HCEC 1CT (cell line): ENCODE measurements around the gene SLC26A6.

Source experiments
- DNase-seq: peaks from one replicate; pipeline ENCODE4 v3.0.0-alpha.2; 2017

SLC26A6 gene

DNA sequence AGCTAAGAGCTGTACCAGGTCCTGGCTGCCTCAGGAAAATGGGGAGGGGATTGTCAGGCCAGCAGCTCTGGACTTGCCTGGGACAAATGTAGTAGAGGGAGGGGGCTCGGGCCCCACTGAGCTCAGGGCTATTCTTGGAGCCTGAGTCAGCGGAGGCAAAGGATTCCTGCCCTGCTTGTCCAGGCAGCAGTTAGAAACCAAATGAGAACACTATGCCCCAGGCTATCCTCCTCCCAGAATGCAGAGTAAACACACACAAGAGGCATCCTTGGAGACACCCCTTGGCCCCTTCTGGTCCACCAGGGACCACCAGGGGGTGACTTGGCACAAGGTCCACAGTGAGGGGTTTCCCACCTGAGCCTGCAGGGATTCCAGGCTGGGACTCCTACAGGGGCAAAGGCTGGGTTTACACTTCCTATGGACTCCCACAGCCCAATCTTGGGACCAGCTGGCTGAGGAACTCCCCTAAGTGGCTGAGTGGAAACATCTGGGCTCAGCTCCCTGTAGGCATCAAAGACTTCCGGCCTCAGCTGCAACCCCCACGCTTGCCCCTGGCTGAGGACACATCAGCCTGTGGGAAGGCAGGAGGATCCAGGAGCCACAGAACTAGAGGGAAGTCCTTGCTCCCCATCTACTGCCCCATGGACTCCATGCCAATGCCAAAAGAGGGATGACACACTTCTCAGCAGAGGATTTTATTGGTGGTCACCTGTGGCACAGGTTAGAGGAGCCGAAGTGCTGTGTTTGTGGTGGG, 36.8 kb downstream of the SLC26A6 start:
- peak; percentile 97 for DNase-seq

DNA sequence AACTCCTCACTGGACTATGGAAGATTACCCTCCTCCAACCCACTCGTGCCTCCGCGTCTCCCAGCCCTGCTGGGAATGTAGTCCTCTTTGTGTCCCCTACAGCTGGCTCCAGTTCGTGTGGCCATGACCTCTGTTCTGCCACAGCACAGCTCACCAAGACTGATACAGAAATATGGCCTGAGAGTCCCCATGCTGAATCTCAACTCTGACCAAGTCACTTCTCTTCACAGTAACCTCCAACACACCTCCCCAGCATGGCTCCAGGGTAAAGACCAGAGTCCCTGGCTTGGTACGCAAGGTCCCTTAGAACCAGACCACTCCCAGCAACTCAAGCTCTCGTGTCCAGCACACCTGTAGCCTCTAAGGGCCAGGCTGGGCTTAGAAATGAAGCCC, 37.9 kb downstream of the SLC26A6 start:
- no peak for DNase-seq

DNA sequence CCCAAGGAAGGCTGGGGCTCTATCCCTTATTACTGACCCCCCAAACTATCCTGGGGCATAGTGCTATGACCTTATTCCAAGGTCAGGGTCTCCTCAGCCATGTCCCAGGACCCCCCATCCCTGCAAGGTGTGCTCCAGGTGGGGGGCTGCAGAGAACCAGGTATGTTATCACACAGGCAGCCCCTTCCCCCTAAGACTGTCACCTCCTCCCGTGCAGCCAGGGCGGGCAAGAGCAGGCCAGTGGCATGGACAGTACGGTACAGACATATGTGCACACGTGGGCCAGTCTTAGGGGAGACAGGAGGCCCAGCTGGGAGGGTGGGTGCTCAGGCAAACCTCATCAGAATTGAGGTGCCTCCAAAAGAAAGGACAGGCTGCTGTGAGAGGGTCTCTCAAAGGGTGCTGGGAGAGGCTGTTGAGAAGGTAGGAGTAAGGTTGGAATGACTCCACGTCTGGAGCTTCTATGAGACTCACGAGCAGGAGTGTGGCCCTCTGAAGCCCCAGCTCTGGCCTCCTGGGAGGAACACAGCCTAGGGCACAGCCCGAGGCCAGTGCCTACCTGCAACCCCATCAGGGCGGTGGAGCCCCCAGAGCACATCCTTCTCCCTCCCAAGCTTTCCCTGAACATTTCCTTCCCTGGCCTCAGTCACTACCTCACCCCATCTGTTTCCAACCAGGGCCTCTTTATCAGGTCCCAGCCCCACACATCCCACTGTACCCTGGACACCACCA, 38.4 kb downstream of the SLC26A6 start:
- no peak for DNase-seq

DNA sequence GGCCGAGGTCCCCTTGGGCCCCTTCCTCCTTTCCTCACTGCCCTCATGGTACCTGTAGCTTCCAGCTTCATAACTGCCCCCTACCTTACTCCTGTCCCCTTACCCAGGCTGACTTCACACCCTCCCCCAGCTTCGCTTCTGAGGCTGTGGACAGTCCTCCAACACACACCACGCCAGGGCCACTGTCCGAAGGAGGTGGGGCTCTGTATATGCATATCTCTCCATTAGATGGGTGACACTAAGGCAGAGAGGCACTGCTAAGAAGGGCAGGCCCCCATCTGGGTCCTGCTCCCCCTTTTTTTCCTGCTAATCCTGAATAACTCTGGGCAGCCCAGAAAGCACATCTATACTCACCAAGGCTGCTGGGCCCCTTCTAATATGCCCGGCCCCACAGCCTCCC, 39.1 kb downstream of the SLC26A6 start:
- no peak for DNase-seq

DNA sequence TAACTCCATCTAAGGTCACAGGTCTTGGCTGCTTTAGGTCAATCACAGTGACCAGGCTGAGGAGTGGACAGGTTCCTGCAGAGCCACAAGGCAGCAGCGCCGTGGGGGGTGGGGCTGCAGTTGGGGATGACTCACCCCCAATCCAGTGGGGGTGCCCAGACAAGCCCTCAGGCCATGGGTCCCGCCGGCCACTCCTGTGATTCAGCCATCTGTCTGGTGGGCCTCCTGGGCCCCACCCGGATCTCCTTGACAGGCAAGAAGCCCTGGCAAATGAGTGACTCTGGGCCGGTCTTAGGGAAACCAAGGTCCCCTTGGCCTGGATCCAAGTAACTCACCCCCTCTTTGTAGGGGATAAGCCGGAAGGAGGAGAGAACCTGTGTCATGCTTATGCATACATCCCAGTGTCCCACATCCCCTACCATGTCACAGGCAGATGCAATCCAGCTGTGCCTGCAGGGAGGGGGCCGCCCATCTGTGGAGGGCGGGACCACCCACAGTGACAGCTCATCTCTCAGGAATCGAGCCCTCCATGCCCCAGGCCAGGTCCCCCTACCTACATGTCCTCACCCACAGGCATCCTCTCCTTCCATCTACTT, 39.6 kb downstream of the SLC26A6 start:
- DNase-seq, result peak; percentile 98

DNA sequence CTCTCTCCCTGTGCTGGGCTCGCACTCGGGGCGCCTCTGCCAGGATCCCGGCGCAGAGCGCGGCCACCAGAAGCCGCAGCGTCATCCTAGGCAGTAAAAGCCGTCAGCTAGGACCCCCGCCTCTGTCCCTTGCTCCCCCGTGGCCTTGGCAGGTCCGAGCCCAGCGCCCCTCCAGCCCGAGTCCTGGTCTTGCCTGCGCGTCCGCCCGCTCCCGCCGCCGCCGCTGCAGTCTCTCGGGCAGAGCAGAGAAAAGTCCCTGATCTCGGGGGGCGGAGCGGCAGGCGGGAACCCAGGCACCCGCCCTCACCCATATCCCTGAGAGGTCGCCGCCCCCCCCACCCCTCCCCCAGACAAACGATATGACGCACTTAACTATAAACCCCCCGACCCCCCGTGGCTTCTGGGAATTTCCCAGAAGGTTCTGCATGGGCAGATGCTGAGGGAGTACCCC, 40.2 kb downstream of the SLC26A6 start, which contains the start of gene COL7A1:
TSS of gene COL7A1 (minus strand) at position 255 of the 451 bp plus-strand sequence. CDS start at position 85, 170 bp downstream.
- DNase-seq, result no peak

DNA sequence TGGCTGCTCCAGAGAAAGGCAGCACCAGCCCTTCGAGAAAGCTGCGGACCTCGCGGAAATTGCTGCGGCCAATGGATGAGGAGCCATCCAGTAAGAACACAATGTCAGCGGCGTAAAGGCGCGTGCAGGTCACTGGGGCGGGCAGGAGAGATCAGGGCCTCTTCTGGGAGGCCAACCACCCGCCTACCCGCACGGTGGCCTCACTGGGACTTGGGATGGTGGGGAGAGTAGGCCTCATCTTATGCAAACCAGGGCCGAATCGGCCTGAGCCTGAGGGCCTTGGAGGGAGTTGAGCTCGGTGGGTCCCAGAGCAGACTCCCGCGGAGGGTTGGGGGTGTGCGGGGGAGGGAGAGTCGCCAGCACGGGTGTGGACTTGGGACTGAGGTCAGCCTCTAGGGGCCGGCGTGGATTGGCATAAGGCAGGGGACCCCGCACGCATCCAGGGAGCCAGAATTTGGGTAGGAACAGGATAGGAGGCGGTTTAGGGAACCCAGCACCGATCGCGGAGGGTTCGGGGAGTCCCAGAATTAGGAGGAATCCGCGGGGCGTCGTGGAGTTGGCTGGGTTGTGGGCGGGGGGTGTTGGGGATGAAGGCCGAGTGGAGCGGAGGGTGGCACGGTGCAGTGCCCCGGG, 40.7 kb downstream of the SLC26A6 start:
- peak; percentile 21 for DNase-seq

DNA sequence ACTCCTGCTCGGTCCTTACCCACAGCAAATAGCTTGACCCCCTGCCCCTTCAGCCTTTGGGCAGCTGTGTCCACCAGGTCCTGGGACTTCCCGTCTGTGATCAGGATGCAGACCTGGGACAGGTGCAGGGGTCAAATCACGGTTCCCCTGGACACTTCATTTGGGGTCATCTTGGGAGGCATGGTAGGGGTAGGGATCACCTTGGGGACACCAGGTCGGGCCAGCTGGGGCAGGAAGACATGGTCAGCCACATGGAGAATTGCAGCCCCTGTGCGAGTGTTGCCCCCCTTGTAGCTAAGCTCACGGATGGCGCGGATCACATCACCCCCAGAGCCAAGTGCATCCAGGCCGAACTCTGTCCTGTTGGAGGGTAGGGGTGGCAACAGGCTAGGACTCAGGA, 41.9 kb downstream of the SLC26A6 start:
- no peak for DNase-seq

DNA sequence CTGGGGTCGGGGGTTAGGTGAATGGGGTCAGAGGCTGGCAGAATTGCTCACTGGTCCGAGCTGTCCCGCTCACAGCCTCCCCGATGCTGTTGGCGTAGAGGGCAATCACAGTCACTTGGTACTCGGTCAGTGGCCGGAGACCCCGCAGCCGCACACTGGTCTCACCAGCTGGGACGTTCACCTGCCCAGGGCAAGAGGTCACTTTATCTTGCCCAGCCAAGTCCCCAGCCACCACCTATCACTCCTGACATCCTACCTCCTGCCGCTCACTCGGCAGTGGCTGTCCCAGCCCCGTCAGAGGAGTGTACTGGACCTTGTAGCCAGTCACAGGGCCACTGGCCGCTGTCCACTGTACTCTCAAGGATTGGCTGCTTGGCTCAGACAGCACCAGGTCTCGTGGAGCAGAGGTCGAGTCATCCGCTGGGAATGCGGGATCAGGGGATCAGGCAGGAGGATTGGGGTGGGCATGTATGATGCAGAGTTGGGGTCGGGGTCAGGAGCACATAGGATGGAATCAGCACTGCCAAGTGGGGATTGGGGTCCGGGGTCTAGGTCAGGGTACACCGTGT, 42.7 kb downstream of the SLC26A6 start:
- DNase-seq, result no peak

DNA sequence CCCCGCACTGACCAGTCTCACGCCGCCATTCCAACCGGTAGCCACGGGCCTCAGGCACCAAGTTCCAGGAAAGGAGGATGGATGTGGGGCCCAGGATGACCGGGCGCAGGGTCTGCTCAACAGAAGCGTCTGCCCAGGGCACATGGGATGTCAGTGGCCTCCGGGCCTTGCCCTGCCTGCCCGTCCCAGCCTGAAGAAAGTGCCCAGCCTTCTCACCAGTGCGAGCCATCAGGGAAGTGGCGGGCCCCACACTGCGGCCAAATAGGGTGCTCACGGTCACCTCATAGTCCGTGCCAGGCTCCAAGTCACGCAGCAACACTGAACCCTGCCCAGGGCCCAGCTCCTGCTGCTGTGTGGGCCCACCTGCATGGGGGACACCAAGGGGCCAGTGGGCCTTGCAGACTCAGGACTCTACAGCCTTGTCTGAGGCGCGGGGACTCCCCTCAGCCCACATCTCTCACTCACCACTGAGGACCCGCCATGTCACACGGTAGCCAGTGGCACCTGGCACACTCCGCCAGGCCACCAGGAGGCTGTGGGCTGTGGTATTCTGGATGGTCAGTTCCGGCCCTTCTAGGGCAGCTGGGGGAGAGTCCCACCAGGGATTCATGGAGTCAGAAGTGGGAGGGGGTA, 43.3 kb downstream of the SLC26A6 start:
- DNase-seq, result no peak

DNA sequence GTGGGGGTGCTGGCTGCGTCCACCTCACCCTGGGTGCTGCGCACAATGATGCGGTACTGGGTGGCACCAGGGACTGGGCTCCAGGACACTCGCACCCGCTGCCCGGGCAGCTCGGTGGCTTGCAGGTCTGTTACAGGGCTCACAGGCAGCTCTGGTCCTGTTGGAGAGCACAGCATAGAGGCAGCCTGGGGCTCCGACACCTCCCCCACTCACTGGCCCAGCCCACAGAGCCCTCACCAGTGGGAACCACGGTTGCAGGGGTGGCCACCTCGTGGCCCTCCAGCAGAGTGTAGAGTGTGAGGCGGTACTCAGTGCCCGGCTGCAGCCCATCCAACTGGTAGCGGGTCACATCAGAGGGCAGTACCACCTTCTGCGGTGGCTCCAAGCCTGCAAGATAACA, 43.8 kb downstream of the SLC26A6 start:
- no peak for DNase-seq

DNA sequence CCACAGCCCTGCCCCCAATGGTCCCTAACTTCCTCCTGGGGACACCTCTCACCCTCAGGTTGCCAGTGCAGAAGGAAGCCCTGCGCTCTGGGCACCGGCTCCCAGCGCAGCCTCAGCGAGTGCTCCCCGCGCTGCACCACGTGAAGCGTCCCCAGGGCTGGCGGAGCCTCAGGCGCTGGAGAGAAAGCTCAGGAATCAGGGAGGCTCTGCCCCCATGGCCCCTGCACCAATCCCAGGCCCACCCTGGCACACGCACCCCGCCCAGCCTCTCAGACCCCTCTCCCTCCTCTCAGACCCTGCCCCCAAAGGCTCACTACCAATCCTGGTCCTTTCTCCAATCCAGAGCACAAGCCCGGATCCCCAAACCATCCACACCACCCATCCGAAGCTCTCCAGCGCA, 47.0 kb downstream of the SLC26A6 start:
- no peak for DNase-seq

DNA sequence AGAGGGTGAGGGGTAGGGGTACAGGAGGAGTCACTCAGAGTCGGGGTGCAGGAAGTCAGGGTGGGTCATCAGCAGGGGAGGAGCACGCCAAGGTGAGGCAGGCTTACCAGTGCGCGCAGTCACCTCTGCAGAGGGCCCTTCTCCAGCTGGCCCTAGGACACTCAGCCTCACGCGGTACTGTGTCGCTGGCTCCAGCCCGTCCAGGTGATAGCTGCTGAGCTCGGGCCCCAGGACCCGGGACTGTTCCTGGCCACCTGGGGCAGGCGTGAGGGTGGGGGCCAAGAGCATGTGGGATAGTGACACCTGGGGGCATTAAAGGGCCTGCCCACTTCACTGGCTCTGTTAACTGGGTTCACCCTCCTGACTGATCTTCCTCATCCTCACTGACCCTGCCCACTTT, 47.6 kb downstream of the SLC26A6 start:
- DNase-seq, result no peak

DNA sequence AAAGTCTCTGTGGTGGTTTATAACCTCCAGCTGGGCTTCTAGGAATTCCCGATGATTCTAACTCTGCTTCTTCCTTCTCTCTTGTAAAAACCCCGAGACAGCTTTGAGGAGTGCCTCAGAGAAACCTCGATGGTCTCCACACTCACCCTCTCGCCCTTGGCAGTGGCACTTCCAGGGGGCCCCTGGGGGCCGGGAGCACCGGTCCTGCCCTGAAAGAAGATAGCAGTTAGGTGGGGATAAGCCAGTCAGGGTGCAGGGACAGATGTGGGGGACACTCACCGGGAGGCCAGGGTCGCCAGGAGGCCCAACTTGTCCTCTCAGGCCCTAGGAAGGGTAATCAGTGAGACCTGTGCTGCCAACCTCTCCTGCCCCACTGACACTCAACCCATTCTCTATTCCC, 49.9 kb downstream of the SLC26A6 start:
- no peak for DNase-seq

DNA sequence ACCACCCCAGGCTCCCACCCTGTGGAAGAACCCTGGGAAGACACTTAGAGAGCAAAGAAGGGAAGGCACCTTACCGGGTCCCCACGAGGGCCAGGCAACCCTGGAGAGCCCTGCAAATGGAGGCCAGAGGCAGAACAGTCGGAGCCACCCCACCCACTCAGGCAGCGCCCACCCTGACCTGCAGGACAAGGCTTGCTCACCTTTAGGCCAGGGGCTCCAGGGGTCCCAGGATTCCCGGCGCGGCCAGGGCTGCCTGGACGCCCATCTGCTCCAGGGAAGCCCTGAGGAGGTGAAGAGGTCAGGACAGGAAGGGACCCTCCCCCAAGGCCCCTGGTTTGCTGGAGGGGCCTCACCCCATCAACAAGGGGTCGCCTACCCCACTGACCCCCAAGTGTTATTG, 50.4 kb downstream of the SLC26A6 start:
- no peak for DNase-seq

DNA sequence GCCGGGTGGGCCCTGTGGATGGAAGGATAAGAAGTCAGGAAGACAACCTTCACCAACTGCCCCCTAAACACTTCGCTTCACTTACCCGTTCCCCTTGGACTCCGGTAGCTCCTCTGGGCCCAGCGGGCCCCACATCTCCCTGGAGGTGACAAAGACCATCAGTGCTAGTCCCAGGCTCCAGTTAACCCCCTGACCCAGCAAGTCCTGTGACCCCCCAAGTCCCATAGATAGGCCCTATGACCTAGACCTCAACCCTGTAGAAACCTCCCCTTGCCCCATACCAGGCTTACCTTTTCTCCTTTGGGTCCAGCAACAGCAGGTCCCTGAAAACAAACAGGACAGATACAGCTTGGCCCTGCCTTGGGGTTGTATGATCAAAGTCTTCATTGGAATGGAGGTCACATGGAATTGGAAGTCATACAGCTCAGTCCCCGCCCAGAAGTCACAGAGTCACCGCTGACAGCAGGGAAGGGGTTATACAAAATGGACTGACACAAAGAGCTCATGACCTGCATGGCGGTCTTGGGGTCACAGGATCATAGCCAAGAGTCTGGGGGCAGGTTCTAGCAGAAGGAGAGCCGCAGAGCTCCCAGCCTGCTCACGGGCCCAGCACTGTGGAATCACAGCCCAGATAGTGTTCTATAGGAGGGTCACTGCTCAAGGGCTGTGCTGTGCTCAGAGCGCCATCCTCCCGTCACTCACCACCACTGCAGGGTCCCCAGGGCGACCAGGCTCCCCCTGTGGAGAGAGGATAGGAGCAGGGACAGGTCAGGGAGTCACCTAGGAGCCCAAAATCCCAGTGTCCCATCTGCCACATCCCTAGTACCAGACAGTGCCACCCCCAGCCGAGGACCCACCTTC, 53.4 kb downstream of the SLC26A6 start:
- no peak for DNase-seq

DNA sequence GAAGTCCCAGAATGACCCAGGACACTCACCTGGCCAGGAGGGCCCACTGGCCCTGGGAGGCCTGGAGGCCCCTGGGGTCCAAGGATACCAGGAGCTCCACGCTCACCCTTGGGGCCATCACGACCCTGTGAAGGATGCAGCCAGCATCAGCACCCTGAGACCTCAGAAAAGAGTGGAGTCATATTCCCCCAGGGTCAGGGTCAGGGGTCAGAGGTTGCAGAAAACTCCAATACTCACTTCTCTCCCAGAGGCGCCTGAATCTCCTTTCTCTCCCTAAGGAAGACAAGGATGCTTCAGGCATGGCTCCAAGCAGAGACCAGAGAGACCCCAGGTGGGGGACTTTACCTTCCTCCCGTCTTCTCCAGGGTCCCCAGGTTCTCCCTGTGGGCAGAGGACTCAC, 58.6 kb downstream of the SLC26A6 start:
- no peak for DNase-seq
